HG02642 (cell line): ENCODE results near the gene ZKSCAN7.
A peak's percentile ranks its signal among the peaks of the same experiment; 100 is the strongest.
"Not testable (repeated sequence)": the region's sequence is repeated elsewhere in the genome, so short reads cannot be mapped to it uniquely, and the experiment has no call there.

Experiments used
- ATAC-seq: cut with Tn5 transposase; IDR thresholded peaks from one replicate; pipeline ENCODE4 v1.9.1; 2021; ENCODE audit warnings: mild to moderate bottlenecking; ENCODE audit not compliant: unreplicated experiment, poor library complexity

Gene ZKSCAN7

DNA sequence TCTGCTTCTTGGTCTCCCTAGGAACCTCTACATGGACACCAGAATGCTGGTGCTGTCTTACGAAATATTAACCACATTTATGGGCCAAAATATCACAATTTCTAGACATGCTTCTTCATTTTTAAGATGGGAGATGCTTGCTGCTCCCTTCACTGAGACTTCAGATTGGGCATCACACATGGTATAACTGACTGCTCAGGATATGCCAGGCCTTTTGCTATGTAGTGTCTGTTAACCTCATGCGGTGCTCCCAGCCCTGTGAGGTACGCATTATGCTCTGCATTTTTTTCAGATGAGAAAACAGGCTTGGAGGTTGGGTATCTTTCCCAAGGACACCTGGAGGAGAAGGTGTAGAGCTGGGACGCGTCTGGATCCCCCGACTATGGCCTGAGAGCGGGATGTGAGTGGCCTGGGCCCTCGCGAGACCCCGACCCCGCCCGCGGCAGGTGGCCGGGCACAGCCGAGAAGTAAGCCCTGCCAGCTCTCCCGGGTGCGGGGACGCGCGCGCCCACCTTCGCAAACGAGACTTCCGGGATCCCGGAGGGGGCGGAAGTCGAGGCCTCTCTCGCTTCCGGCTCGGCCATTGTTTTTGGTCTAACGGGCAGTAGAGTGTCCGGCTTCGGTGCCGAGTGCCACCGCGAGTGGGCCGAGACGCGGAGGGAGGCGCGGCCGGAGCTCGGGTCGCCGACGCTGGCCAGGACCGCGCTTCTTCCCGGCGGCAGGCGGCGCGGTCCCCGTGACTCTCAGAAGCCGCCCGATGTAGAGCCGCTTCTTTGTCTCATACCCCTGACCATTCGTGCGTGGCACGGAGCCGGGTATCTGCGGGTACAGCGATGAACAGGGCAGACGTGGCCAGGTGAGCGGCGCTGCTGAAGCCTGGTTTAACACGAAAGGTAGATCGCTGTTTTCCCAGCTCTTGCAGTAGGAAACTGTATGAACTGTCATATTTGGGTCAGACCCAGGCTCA, at the start of gene ZKSCAN7:
Gene ZKSCAN7 (plus strand): TSS at position 568 of the 967 bp plus-strand sequence. CDS start 1,855 bp downstream, outside the sequence.
- peak; percentile 69 for ATAC-seq

DNA sequence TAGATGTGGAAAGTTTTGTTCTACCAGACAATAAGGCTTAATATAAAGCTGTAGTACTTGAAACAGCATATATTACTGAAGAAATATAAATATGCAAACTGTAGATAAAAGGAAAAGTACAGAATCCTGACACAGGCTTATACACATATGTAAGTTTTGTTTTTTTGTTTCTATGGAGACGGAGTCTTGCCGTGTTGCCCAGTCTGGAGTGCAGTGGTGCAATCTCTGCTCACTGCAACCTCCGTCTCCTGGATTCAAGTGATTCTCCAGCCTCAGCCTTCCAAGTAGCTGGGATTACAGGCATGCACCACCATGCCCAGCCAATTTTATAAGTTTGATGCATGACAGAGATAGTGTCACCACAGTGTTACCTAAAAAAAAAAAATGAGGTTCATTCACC, 48.4 kb upstream of the ZKSCAN7 start:
- no peak for ATAC-seq

GRCh38 chr3:44506961-44507360, 48.0 kb upstream of the ZKSCAN7 start:
- ATAC-seq: no peak

DNA sequence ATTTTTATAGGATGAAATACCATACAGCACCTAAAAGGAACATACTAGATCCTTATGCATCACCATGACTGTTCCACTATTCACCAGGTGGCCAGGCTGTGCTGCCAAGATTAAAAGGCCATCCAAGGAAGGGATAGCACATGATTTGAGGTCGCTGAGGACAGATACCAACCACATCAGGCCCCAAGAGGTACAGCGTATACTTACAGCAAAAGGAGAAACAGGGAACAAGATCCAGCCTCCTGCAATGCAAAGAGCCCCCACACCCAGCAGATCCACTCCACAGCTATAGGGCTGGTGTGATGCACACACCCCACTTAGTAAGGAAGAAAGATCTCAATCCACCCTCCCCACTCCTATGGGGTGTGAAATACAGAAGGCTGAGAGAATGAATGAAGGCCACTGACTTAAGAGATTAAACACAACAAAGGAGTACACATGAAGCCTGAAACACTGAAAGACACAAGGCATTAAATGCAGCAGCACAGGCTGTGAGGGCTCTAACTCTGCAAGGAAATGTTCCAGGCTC, 45.5 kb upstream of the ZKSCAN7 start:
- no peak for ATAC-seq

DNA sequence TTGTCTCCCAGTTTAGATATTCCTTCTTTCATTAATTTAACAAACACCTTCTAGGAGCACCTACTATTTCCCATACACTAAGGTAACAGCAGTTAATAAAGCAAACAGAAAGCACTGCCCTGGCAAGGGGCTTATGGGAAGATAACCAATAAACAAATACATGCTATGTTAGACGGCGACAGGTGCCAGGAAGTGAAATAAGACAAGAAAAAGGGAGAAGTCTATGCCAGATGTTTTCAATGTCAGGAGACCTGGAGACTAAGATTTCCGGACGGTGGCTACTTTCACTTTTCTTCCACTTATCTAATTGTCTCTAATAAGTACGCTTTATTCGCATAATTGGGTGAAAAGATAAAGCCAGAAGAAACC, 45.0 kb upstream of the ZKSCAN7 start:
- peak; percentile 55 for ATAC-seq

DNA sequence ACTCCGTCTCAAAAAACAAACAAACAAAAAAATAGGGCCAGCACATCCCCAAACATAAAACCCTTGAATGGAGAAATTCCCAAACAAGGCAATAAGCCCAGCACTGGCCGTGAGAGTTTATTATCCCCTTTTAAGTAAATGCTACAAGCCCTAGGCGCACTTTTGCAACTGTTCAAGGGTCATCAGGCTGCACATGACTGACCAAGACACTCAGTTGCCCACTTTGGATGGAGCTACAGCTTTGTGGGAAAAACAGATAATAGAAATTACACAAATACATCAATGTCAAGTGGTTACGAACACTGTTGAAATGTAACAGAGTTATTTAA, 43.8 kb upstream of the ZKSCAN7 start:
- ATAC-seq: no peak

- no peak for ATAC-seq
Observed at GRCh38 chr3:44513513-44513912, 41.5 kb upstream of the ZKSCAN7 start.

DNA sequence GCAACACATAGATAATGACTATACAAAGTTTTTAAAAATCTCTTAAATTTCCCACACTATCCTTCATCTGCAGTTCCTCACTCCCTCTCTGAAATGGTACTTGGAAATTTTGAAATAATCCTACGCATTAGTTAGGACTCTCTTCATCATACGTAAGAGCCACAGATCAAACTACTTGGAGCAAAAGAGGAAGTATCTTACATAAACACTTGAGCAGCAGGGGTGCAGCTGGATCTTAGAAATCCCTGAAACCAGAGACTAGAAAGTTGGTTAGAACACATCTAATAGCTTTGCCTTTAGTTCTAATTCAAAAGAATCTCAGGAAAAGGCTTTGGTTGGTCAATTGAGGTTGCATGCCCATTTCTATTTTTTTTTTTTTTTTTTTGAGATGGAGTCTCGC, 38.8 kb upstream of the ZKSCAN7 start:
- no peak for ATAC-seq

DNA sequence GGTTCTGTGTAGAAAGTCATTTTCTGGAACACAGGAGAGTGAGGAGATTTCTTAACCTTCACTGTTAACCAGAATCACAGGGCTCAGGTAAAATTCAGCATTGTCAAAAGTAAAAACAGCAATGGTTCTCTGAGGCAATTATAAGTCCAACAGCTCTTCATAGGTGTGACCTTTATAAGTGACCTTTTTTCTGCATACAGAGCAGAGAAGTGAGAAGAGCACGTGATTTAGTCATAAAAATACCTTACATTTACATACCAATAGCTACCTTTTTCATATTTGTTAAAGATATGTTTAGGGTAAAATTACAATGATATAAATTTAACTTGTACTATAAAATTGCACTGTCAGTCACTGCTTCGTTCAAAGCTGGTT, 36.2 kb upstream of the ZKSCAN7 start:
- no peak for ATAC-seq

DNA sequence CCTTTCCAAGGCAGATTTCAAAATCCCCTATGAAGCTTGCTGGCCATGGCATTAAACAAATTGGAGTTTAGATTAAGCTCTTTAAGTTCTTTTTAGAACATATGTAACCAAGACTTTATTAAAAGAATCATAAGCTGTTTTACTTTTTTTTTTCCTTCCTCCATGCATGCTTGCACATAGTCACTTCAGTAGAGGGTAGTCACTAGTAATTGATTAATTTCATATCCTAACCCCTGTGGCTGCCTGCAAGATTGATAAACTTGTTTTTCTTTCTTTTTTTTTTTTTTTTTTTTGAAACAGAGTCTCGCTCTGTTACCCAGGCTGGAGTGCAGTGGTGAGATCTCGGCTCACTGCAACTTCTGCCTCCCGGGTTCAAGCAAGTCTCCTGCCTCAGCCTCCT, 33.3 kb upstream of the ZKSCAN7 start:
- no peak for ATAC-seq

GRCh38 chr3:44522494-44522933, 32.5 kb upstream of the ZKSCAN7 start:
- no peak for ATAC-seq

DNA sequence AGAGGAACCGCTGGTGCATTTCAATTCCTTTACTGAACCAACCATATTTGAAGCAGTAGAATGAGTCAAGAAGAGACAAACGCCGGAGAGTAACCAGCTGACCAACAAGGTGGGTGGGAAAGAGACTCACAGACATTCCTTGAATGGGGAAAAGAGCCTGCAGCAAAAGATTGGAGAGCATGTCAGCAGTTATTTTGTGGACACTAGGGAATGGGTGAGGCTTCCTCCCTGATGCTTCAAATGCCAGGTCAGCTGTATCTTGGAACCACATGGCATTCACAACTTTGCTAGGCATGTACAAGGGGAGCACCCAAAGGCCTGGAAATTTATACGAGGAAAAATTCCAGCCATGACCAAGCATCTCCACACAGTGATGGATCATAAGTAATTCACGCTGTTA, 29.9 kb upstream of the ZKSCAN7 start:
- ATAC-seq: no peak

GRCh38 chr3:44529927-44530326, 25.1 kb upstream of the ZKSCAN7 start:
- no peak for ATAC-seq

GRCh38 chr3:44530911-44531310, 24.1 kb upstream of the ZKSCAN7 start:
- ATAC-seq: no peak

DNA sequence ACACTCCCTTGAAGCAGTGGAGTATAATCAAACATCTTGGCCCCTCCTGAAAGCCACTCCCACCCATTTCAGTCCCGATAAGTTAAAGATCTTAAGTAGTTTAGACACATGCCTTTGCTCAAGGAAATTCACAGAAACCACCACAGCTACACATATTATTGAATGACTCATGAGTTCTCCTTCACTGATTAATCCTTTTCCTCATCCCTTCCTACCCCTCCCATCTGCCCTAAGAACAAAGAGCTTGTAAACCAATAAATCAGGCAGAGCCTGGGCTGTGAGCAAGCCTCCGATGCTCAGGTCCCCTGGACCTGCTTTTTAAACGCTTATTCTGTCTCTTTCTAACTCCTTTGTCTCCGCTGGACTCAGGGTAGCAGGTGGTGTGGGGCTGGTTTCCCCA, 20.3 kb upstream of the ZKSCAN7 start:
- not testable (repeated sequence) for ATAC-seq

- ATAC-seq: no peak
Observed at GRCh38 chr3:44535364-44535763, 19.6 kb upstream of the ZKSCAN7 start.

DNA sequence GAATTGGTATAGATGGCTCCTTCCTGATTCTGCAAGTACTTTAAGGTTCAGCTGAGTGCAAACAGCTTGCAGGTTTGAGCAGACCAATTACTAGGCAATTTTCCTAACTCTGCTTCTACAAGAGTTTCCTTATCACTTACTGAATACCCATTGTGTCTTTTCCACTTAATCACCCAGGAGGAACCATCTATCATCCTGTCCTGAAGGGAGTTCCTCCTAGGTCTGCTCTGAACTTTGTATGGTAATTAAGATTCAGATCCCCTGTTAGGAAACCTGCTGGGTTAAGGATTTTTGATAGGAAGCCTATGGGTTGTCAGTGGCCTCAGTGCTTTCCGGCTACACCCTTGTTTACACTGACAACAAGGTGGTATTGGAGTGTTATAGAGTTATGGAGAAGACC, 10.2 kb upstream of the ZKSCAN7 start:
- ATAC-seq: not testable (repeated sequence)

DNA sequence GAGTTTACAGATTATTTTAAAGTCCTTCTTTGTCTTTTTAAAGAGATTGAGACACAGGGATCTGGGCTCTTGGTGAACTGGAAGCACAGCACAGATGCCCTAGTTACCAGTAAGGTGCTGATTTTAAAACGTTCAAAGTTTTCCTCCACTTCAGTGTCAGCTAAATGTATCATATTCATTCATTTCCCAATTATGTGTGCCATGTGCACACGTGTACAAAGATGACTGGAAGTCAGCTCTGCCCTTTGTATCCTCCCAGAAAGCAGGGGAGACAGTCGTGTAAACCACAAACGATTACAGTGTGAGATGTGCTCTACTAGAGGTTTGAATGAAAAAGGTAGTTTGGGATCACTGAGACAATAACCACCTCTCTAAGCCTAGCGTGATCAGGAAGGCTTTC, 730 bp downstream of the ZKSCAN7 start:
- ATAC-seq: no peak

DNA sequence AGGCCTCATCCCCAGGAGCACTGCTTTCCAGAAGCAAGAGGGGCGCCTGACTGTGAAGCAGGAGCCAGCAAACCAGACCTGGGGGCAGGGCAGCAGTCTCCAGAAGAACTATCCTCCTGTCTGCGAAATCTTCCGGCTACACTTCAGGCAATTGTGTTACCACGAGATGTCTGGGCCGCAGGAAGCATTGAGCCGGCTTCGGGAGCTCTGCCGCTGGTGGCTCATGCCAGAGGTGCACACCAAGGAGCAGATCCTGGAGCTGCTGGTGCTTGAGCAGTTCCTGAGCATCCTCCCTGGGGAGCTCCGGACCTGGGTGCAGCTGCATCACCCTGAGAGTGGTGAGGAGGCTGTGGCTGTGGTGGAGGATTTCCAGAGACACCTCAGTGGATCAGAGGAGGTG, 2.1 kb downstream of the ZKSCAN7 start:
- ATAC-seq: no peak

DNA sequence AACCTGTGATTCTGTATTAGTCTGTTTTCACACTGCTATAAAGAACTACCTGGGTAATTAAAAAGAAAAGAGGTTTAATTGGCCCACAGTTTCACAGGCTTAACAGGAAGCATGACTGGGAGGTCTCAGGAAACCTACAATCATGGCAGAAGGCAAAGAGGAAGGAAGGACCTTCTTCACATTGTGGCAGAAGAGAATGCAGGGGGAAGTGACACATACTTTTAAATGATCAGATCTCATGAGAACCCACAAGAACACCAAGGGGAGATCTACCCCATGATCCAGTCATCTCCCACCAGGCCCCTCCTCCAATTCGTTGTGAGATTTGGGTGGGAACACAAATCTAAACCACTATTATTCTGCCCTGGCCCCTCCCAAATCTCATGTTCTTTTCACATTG, 6.1 kb downstream of the ZKSCAN7 start:
- no peak for ATAC-seq

DNA sequence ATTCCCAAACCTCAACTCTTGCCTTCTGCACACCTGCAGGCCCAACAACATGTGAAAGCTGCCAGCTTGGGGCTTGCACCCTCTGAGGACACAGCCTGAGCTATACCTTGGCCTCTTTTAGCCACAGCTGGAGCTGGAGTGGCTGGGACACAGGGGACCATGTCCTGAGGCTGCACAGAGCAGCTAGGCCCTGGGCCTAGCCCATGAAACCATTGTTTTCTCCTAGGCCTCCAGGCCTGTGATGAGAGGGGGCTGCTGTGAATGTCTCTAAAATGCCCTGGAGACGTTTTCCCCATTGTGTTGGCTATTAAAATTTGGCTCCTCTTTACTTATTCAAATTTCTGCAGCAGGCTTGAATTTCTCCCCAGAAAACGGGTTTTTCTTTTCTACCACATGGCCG, 7.2 kb downstream of the ZKSCAN7 start:
- no peak for ATAC-seq

DNA sequence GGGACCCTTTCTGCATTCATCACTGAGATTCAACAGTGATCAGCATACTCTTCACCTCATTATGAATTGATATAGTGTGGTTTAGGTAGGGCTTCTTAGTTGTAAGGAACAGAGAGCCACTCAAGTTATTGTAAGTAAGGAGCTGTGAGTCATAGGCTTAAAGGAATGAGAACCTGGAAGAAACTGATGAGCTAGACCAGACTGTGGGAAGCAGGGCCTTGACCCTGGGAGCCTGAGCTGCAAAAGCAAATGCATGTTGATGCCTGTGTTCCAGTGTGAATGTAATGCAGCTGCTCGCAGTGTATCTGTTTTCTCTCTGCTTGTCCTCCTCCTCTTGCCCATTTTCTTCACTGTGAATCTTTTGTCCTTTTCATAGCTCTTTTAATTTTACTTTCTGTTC, 13.6 kb downstream of the ZKSCAN7 start:
- ATAC-seq: no peak
